ENCODE results near the gene SIX1.

- no peak for TF ChIP-seq FOXM1 (IDR thresholded peaks at IDR 0.05; ENCODE audit: borderline replicate concordance)
- no peak for TF ChIP-seq SP1 (IDR thresholded peaks at IDR 0.05)
- no peak for TF ChIP-seq FOXK2 (IDR thresholded peaks at IDR 0.05)
- TF ChIP-seq SUZ12 (IDR thresholded peaks at IDR 0.05), result no peak
- no peak for TF ChIP-seq FOXA1 (IDR thresholded peaks at IDR 0.05)
- no peak for TF ChIP-seq BHLHE40 (IDR thresholded peaks at IDR 0.05; ENCODE audit: borderline replicate concordance)
- TF ChIP-seq ELF4 (IDR thresholded peaks at IDR 0.05), result no peak
- no peak for TF ChIP-seq TARDBP (IDR thresholded peaks at IDR 0.05)
- no peak for TF ChIP-seq ARNT (IDR thresholded peaks at IDR 0.05)
- no peak for TF ChIP-seq PKNOX1 (IDR thresholded peaks at IDR 0.05)
These were observed 8.2 kb downstream of the SIX1 start for GRCh38 chr14:60640859-60641741.
